ENCODE data around the gene FRMD4A.
"Not testable (repeated sequence)": the region's sequence is repeated elsewhere in the genome, so short reads cannot be mapped to it uniquely, and the experiment has no call there.

Gene FRMD4A

GRCh38 chr10:13728898-13729535 is 601.7 kb downstream of the FRMD4A start:
- no peak for DNase-seq

- no peak for DNase-seq
Observed at GRCh38 chr10:13725594-13725993, 605.1 kb downstream of the FRMD4A start.

GRCh38 chr10:13724484-13724883 is 606.2 kb downstream of the FRMD4A start:
- DNase-seq, result no peak

GRCh38 chr10:13722747-13723653 is 607.7 kb downstream of the FRMD4A start:
- DNase-seq, result no peak

- DNase-seq, result no peak
Observed at GRCh38 chr10:13721486-13721885, 609.2 kb downstream of the FRMD4A start.

DNA sequence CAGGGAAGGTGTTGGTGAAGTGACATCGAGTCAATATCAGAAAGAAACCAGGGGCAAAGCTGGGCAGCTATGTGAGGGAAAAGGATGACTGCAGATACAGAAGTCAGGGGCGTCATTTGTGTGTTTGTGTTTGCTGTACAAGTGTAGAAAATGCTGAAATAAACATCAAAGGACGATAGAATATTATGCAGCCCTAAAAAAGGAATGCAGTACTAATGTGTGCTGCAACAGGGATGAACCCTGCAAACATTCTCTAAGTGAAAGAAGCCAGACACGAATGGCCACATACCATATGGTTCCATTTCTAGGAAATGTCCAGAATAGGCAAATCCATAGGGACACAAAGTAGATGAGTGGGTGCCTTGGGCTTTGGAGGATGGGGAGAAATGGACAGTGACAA is 610.0 kb downstream of the FRMD4A start:
- no peak for DNase-seq

DNA sequence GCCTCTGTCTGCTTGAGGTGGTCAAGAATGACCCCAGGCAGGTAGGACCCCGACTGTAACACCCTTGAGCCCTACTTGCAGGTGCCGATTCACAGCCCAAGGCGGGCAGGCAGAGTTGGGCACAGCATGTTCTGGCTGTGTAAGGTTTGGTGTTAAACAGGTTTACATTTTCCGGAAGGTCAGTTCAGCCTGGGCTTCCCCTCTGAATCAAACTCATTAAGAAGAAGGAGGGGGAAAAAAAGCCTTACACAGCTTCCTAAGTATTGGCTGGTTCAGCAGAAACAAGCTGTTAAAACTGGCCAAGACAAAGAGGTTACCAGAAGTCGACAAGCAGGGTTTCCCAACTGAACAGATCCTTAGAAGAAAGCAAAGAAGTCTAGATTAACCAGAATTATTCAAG is 611.3 kb downstream of the FRMD4A start:
- DNase-seq, result no peak

DNA sequence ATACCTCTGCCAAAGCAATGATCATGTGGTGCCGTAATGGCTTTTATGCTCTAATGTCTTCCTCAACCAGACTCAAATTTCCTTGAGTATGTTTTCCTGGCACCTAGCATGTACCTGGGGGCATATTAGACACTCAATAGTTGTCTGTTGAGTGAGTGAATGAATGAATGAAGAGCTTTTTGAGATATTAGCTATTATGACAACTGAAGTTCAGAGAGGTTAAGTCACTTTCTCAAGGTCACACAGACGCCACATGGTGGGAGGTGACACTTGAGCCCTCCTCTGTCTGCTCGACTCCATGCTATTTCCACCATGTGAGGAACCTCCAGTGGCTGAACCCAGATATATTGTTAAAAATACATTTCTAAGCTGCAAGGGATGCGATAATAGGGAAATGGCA is 611.9 kb downstream of the FRMD4A start:
- no peak for DNase-seq

DNA sequence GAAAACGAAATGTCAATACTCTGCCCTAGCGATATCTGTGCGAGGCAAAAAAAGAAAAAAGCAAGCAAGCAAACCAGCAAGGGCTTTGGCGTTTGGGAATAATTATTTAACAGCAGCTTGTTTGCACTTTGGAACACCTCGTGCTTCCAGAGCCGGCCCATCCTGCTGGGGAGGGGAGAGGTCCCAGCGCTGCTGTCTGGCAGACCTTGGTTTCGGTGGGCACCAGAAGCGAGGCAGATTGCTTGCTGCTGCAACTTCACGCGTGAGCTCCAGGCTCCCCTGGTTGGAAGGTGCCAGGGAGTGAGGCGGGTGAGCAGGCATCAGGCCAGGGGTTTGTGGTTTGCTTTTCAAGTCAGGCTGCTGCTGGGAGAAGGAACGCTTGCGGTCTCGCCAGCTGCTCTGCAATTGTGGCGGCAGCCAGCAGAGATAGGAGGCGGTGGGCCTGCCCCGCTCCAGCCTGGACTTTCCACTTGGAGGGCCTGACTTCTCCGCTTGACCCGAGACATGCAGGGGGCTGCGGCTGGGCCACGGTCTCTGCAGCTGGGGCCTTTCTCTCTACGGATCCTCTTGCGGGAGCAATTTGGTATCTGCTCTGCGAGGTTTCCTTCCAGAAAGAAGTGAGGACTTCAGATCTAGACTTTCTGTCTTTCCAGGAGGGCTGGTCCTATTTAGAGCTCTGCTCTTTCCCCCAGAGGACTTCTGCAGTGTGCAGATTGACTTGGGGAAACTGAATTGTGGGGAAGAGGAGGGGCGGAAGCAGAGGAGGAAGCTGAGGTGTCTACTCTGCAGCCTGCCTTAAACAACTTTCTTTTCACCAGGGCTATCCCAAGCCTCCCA is 612.6 kb downstream of the FRMD4A start:
- peak in 1 of 4 experiments; percentile 35 for DNase-seq

DNA sequence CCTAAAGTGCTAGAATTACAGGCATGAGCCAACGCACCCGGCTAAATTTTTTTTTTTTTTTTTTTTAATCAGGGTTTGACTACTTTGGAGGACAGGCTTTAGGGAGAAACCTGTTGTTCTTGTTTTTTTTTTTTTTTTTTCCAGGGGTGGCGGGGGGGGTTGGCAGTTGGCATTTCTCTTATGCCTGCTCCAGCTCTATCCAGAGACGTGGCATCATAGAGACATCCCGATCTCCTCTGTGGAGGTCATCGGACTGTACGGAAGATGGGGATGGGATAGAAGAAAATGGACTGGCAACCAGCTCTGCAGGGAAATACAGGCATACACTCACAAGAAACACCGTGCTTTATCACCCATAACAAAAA is 613.2 kb downstream of the FRMD4A start:
- DNase-seq, result no peak

DNA sequence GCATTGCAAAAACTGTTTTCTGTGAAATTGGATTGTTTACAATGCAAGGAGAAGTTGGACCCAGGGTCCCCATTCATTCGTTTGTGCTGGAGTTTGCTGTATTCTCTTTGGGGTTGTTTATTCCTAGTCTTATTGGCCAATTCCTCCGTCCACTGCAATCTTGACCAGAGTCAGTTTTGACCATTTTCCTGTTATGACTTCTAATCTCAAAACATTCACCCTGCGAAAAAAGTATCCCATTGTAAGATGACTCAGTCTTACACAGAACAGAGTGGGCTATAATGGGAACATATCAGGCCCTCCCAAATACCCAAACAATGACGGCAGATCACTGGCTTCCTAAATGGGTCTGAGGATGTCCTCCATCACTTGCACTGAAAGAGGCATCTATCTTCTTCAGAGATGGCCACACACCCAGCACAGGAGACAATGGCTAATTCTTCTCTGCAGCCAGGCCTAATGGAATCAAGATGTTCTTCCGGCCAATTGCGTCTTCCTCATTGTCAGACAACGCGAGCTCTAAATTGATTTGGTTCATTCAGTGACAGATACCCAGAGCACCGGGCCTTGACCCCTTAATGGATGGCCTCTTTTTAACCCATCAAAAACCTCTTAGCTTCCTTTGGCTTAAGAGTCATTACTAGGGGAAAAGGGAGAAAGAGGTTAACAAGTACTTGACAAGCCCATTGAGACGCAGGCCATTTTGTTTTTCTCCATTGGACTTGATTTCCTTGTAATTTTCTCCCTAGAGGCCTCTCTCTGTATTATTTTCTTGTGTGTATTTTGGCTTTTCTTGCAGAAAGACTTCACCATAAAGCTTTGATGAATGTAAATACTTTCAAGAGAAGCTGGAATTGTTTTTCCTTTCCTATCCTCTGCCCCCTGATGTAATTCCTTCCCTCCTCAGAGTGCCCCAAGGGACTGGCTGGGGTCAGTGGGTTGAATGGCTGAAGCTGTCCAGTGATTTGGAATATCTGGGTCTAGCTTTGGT is 614.3 kb downstream of the FRMD4A start:
- DNase-seq, result no peak

GRCh38 chr10:13715596-13715995 is 615.1 kb downstream of the FRMD4A start:
- not testable (repeated sequence) for DNase-seq

- DNase-seq, result no peak
Observed at GRCh38 chr10:13715100-13715499, 615.6 kb downstream of the FRMD4A start.

GRCh38 chr10:13712837-13713581 is 617.7 kb downstream of the FRMD4A start:
- DNase-seq, result no peak

- no peak for DNase-seq
Observed at GRCh38 chr10:13712476-13712836, 618.3 kb downstream of the FRMD4A start.

DNA sequence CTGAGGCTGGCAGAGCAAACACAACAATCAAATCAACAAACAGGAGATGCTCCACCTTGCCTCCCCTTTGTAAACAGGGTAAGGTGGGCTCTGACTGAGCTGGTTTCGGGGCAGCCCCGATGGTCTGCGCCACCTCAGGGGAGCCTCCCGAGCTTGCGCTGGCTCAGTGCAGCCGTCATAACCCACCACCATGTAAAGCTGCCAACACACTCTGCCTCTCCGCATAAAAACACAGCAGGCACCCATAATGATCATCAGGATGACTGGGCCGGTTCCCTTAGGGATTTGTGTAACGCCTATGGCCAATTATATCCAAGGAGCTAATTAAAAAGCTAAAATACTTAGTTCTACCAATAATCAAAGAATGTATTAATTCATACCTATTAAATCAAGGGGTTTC is 619.4 kb downstream of the FRMD4A start:
- no peak for DNase-seq

DNA sequence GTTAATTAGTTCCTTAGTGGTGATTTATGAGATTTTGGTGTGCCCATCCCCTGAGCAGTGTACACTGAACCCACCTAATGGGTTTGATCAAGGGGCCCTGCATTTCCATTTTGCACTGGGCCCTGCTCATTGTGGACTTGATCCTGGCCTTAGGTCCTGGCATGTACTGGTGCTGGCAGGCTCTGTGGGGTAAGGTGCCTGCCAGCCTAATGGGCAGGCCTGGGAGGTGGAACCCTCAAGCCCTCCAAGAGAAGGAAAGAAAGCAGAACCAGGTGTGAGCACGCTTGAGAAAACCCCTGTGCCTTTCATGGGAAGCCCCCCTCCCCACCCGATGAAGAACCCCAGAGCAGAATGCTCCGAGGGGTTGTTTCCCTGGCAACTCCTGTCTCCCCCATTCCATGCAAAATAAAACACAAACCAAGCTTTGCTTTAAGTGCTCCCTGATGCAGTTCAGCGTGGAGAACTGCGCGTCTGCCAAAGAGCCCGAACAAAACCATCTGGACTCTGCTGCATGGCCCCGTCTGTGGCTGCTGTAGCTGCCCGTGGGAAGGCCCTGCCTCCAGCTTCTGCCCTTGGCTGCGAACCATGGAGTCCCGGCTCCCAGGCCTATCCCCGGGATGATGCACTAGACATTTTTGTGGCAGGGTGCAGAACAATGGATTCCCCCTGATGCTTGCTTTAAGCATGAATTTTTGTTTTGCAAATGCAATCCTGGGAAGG is 620.6 kb downstream of the FRMD4A start:
- no peak for DNase-seq

- DNase-seq, result no peak
Observed at GRCh38 chr10:13708256-13708990, 622.3 kb downstream of the FRMD4A start.

GRCh38 chr10:13707156-13707881 is 623.4 kb downstream of the FRMD4A start:
- DNase-seq, result no peak
